ENCODE results near the gene BRIX1. TPM values are rescaled to one million over a fixed set of nuclear protein-coding genes. Genes with fewer than 3 reads are reported as not detected.

Gene BRIX1
- total RNA-seq, result 17.4 and 29.0 TPM in 2 replicates

GRCh38 chr5:34915139-34915855 lies at the start of gene BRIX1, which contains the start of gene RAD1:
BRIX1 (plus strand) TSS chr5:34915711; CDS start chr5:34915739, 28 bp downstream.
RAD1 (minus strand) TSS chr5:34915504; CDS start chr5:34914892, 612 bp downstream.
- no peak for FAIRE-seq
- no peaks in the 10 kb centered on the region for H3K27me3 ChIP-seq (ENCODE audit: control insufficient read depth, insufficient read depth, low read length)
- peak within 1 kb of the TSS; percentile 92 for H3K4me3 ChIP-seq (ENCODE audit: low read depth, low read length)
- peak; percentile 92 for DNase-seq (ENCODE audit: low read depth)
- H3K36me3 ChIP-seq (ENCODE audit: control insufficient read depth, insufficient read depth, low read length), result peaks cover 2% of the 10 kb centered on the region
- TF ChIP-seq CTCF (IDR thresholded peaks at IDR 0.05; ENCODE audit: insufficient read depth, low read length, severe bottlenecking), result no peak

- no peak for FAIRE-seq
- TF ChIP-seq CTCF (IDR thresholded peaks at IDR 0.05; ENCODE audit: insufficient read depth, low read length, severe bottlenecking), result no peak
- Histone ChIP-seq H3K4me3 (ENCODE audit: low read depth, low read length) (no peak overlapping the region), H3K27me3 (ENCODE audit: control insufficient read depth, insufficient read depth, low read length) (no peaks in the 10 kb centered on the region), H3K36me3 (ENCODE audit: control insufficient read depth, insufficient read depth, low read length) (no peaks in the 10 kb centered on the region)
- no peak for DNase-seq (ENCODE audit: low read depth)
Measured at GRCh38 chr5:34866989-34867471, 48.5 kb upstream of the BRIX1 start.

- no peak for DNase-seq (ENCODE audit: low read depth)
- no peaks in the 10 kb centered on the region for H3K27me3 ChIP-seq (ENCODE audit: control insufficient read depth, insufficient read depth, low read length)
- no peak for FAIRE-seq
- H3K4me3 ChIP-seq (ENCODE audit: low read depth, low read length), result no peak overlapping the region
- no peaks in the 10 kb centered on the region for H3K36me3 ChIP-seq (ENCODE audit: control insufficient read depth, insufficient read depth, low read length)
- no peak for TF ChIP-seq CTCF (IDR thresholded peaks at IDR 0.05; ENCODE audit: insufficient read depth, low read length, severe bottlenecking)
Measured at GRCh38 chr5:34867660-34868059, 47.9 kb upstream of the BRIX1 start.

GRCh38 chr5:34868791-34869190 lies 46.7 kb upstream of the BRIX1 start:
- TF ChIP-seq CTCF (IDR thresholded peaks at IDR 0.05; ENCODE audit: insufficient read depth, low read length, severe bottlenecking), result no peak
- DNase-seq (ENCODE audit: low read depth), result no peak
- Histone ChIP-seq H3K36me3 (ENCODE audit: control insufficient read depth, insufficient read depth, low read length) (no peaks in the 10 kb centered on the region), H3K4me3 (ENCODE audit: low read depth, low read length) (no peak overlapping the region), H3K27me3 (ENCODE audit: control insufficient read depth, insufficient read depth, low read length) (no peaks in the 10 kb centered on the region)
- FAIRE-seq, result no peak

- FAIRE-seq, result no peak
- H3K4me3 ChIP-seq (ENCODE audit: low read depth, low read length), result no peak overlapping the region
- no peak for TF ChIP-seq CTCF (IDR thresholded peaks at IDR 0.05; ENCODE audit: insufficient read depth, low read length, severe bottlenecking)
Measured at GRCh38 chr5:34869256-34869655, 46.3 kb upstream of the BRIX1 start.

More at GRCh38 chr5:34869256-34869655, 46.3 kb upstream of the BRIX1 start:
- DNase-seq (ENCODE audit: low read depth), result no peak
- Histone ChIP-seq H3K27me3 (ENCODE audit: control insufficient read depth, insufficient read depth, low read length) (no peaks in the 10 kb centered on the region), H3K36me3 (ENCODE audit: control insufficient read depth, insufficient read depth, low read length) (no peaks in the 10 kb centered on the region)
